H1 (cell line): ENCODE data around the gene CCDC106. TPM values are rescaled to one million over a fixed set of nuclear protein-coding genes. Genes with fewer than 3 reads are reported as not detected.
A peak's percentile ranks its signal among the peaks of the same experiment; 100 is the strongest.

Source experiments
- GABPA ChIP-seq: IDR thresholded peaks from 2 replicates; pipeline ENCODE4 v1.6.1; 2011; ENCODE audit warnings: mild to moderate bottlenecking, low read length, moderate library complexity, borderline replicate concordance; ENCODE audit not compliant: insufficient read depth
- SP1 ChIP-seq: IDR thresholded peaks from 2 replicates; pipeline ENCODE4 v1.6.1; 2011; ENCODE audit warnings: low read depth, low read length
- TAF1 ChIP-seq: IDR thresholded peaks from 2 replicates; pipeline ENCODE4 v1.6.1; 2011; ENCODE audit warnings: mild to moderate bottlenecking, low read depth, low read length
- polyA plus RNA-seq, 7 experiments: library from polyadenylated mRNA; depleted of rRNA in 3 of 7; stranded (reverse) in 5 of 7; unstranded in 2 of 7; fragments of >200 nt in 5 of 7; fragments of 200-250 nt in 2 of 7; gene quantifications; 1 replicate in 5 of 7; 2 replicates in 1 of 7; 4 replicates in 1 of 7; pipeline versions ENCODE4 v1.2.1 to v1.2.3, GENCODE V29; 2011 to 2013; ENCODE audit warnings: missing spikeins in 2 of 7, mixed read lengths in 2 of 7
- total RNA-seq: library from RNA; stranded (reverse); fragmentation: NEBNext Ultra II Directional; extraction: Animal tissue kit (Norgen Biotek cat#: 25700); gene quantifications from 2 replicates; pipeline ENCODE4 v1.2.1, GENCODE V29; 2021

CCDC106 gene
- total and polyA plus RNA-seq, 2 of the 8 experiments (the other 6 are each of a cell fraction or from before 2014, with no cell fraction given) = 12.0 to 20.1 TPM

- TF ChIP-seq GABPA (no peak), SP1 (peak; percentile 56; the same call in 1 of the 2 replicates), TAF1 (peak; percentile 65; the same call in 1 of the 2 replicates)
Observed at GRCh38 chr19:55599842-55600661, 48.0 kb upstream of the CCDC106 start, which contains the start of gene ZNF524 (continued).
